Measurements from ENCODE around the gene HIF3A. TPM values are rescaled to one million over a fixed set of nuclear protein-coding genes. Genes with fewer than 3 reads are reported as not detected.

Gene HIF3A
- total RNA-seq, 1 donor from 2014 or later = 6.7 TPM

DNA sequence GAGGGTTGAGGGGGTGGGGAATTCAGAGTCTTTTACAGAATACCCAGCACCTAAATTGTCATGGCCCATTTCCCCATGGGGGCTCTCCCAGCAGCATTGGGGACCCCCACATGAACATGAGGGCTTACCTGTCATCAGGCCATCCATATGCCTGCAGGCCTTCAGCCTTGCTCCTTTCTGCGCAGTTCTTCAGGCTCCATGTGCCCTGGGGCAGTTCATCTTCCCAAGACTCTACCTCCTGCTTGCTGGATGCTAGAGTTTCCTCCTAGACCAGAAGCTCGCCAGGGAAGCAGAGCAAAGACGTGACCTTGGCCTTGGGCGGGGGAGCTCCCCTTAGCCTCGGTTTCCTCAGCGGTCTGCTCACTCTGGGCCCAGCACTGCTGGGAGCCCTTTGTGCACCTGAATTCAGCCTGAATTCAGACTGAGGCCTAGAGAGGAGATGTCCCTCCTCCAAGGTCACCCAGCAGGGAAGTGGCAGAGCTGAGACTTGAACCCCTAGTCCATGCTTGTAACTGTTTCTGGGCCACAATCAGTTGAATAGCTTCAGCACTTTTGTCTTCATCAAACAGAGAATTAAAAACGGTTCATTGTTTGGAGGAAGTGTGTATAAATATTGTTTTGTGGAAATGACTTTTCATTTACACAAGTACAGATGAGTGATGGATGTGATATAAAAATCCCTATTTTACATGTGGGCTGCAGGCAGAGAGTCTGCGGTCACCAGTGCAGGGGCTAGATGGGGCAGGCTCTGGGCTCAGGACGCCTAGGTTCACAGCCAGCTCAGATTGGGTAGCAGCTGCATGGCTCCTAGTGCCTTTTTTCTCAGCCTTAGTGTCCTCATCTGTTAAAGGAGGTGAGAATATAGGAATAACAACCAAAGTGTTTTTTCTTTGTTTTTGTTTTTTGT, 59.6 kb downstream of the HIF3A start:
- Mint-ChIP-seq H3K4me1 (peaks cover 6% of the 10 kb centered on the region), H3K36me3 (peaks cover 13% of the 10 kb centered on the region), H3K9me3 (no peaks in the 10 kb centered on the region), H3K27ac (no peak overlapping the region), H3K4me3 (no peak overlapping the region), H3K27me3 (ENCODE audit: insufficient read depth, low read depth) (peaks cover 4% of the 10 kb centered on the region)
- Histone ChIP-seq H3K79me2 (ENCODE audit: low read depth) (peaks cover 54% of the 10 kb centered on the region), H3K4me2 (no peak overlapping the region), H3F3A (ENCODE audit: low read depth) (no peaks in the 10 kb centered on the region), H3K9ac (no peak overlapping the region), H3K27me3 (no peaks in the 10 kb centered on the region), H4K20me1 (ENCODE audit: low read depth) (peaks cover 64% of the 10 kb centered on the region), H3K27ac (no peak overlapping the region), H3K4me1 (no peaks in the 10 kb centered on the region), H2AFZ (replicated peaks) (no peak overlapping the region), H3K9me3 (ENCODE audit: low read depth) (no peaks in the 10 kb centered on the region), H3K4me3 (no peak overlapping the region), H3K36me3 (no peaks in the 10 kb centered on the region)
- TF ChIP-seq, protein P1, sequence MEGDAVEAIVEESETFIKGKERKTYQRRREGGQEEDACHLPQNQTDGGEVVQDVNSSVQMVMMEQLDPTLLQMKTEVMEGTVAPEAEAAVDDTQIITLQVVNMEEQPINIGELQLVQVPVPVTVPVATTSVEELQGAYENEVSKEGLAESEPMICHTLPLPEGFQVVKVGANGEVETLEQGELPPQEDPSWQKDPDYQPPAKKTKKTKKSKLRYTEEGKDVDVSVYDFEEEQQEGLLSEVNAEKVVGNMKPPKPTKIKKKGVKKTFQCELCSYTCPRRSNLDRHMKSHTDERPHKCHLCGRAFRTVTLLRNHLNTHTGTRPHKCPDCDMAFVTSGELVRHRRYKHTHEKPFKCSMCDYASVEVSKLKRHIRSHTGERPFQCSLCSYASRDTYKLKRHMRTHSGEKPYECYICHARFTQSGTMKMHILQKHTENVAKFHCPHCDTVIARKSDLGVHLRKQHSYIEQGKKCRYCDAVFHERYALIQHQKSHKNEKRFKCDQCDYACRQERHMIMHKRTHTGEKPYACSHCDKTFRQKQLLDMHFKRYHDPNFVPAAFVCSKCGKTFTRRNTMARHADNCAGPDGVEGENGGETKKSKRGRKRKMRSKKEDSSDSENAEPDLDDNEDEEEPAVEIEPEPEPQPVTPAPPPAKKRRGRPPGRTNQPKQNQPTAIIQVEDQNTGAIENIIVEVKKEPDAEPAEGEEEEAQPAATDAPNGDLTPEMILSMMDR (IDR thresholded peaks at IDR 0.05) = no peak
- TF ChIP-seq EZH2phosphoT487 (IDR thresholded peaks at IDR 0.05) (no peak), EZH2 (IDR thresholded peaks at IDR 0.05) (no peak)
- no peak for DNase-seq (ENCODE audit: low spot score)

DNA sequence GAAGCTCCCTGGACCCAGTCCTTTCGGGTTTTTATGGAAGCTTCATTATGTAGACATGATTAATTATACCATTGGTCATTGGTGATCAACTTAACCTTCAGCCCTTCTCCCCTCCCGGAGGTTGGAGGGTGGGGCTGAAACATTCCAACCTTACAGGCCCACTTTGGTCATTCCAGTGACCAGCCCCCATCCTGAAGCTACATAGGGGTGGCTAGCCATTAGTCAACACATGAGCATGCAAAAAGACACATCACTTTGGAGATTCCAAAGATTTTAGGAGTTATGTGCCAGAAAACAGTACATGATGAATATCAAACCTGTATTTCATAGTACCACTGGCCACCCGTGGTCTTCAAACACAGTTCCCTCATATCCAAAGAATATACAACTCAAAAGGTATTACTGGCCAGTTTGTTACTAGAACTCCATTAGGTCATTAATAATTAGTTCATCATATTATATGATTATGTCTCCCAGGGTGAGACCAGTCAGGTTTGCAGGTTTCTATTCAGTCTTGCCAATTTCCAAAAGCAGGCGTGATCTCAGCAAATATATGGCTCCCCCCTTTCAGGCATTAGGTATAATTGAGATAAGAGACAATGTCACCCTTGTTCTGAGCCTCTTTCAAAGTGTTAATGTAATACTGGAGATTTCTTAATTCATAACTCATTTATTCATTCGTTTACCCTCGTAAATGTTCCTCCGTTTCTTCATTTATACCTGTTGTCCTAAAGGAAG, 61.2 kb downstream of the HIF3A start:
- DNase-seq (ENCODE audit: low spot score) = no peak
- H3K36me3 Mint-ChIP-seq = peaks cover 13% of the 10 kb centered on the region

DNA sequence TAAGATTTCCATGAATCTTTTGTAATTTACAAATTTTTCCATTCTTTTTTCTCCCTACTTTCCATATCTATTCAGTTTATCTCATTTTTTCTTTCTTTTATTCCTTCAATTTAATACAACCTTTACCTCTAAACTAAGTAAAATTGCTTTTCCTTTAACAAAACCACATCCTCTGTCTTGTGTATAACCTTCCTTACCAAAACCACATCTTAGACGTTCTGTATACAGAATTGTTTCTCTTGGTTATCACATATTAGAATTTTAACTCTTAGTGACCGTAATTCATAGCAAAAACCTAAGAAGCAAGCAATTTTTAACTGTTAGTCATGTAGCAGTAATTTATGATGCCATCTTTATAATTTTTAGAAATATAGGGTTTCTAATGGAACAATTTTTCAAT, 65.1 kb downstream of the HIF3A start:
- Mint-ChIP-seq H3K36me3 (peaks cover 30% of the 10 kb centered on the region), H3K4me3 (no peak overlapping the region), H3K4me1 (peaks cover 17% of the 10 kb centered on the region), H3K27me3 (ENCODE audit: insufficient read depth, low read depth) (peaks cover 3% of the 10 kb centered on the region), H3K9me3 (no peaks in the 10 kb centered on the region), H3K27ac (no peak overlapping the region)
- H3K36me3 ChIP-seq = peaks cover 13% of the 10 kb centered on the region
- peaks cover 72% of the 10 kb centered on the region for H3K79me2 ChIP-seq (ENCODE audit: low read depth)
- DNase-seq (ENCODE audit: low spot score) = no peak
- TF ChIP-seq EZH2phosphoT487 (IDR thresholded peaks at IDR 0.05) (no peak), EZH2 (IDR thresholded peaks at IDR 0.05) (no peak)
- TF ChIP-seq, protein P1 (IDR thresholded peaks at IDR 0.05) = no peak
- H3K4me3 ChIP-seq = no peak overlapping the region
- H3F3A ChIP-seq (ENCODE audit: low read depth) = no peaks in the 10 kb centered on the region
- H2AFZ ChIP-seq (replicated peaks) = no peak overlapping the region
- peaks cover 11% of the 10 kb centered on the region for H3K4me1 ChIP-seq
- H4K20me1 ChIP-seq (ENCODE audit: low read depth) = peaks cover 45% of the 10 kb centered on the region
- no peaks in the 10 kb centered on the region for H3K27me3 ChIP-seq
- H3K27ac ChIP-seq = no peak overlapping the region
- no peak overlapping the region for H3K4me2 ChIP-seq
- no peaks in the 10 kb centered on the region for H3K9me3 ChIP-seq (ENCODE audit: low read depth)
- no peak overlapping the region for H3K9ac ChIP-seq

More for the DNA sequence above, 61.2 kb downstream of the HIF3A start:
- H3K4me3 ChIP-seq = no peak overlapping the region
- Mint-ChIP-seq H3K27ac (no peak overlapping the region), H3K4me3 (no peak overlapping the region), H3K27me3 (ENCODE audit: insufficient read depth, low read depth) (peaks cover 4% of the 10 kb centered on the region), H3K9me3 (no peaks in the 10 kb centered on the region), H3K4me1 (no peaks in the 10 kb centered on the region)
- no peaks in the 10 kb centered on the region for H3K27me3 ChIP-seq
- H3K36me3 ChIP-seq = peaks cover 8% of the 10 kb centered on the region
- peaks cover 50% of the 10 kb centered on the region for H3K79me2 ChIP-seq (ENCODE audit: low read depth)
- H3K27ac ChIP-seq = no peak overlapping the region
- H3F3A ChIP-seq (ENCODE audit: low read depth) = no peaks in the 10 kb centered on the region
- no peak for TF ChIP-seq EZH2phosphoT487 (IDR thresholded peaks at IDR 0.05)
- TF ChIP-seq, protein P1 (IDR thresholded peaks at IDR 0.05) = no peak
- TF ChIP-seq EZH2 (IDR thresholded peaks at IDR 0.05) = no peak
- H3K4me1 ChIP-seq = no peaks in the 10 kb centered on the region
- H3K4me2 ChIP-seq = no peak overlapping the region
- no peak overlapping the region for H2AFZ ChIP-seq (replicated peaks)
- H3K9ac ChIP-seq = no peak overlapping the region
- peaks cover 49% of the 10 kb centered on the region for H4K20me1 ChIP-seq (ENCODE audit: low read depth)
- no peaks in the 10 kb centered on the region for H3K9me3 ChIP-seq (ENCODE audit: low read depth)

Measured in neural progenitor cell (in vitro differentiated cells).